Left forelimb (tissue), 1 donor: ENCODE measurements around the gene NFATC1.
A peak's percentile ranks its signal among the peaks of the same experiment; 100 is the strongest.

Experiments used
- DNase-seq: peaks from one replicate; pipeline ENCODE4 v3.0.0-alpha.2; 2018; ENCODE audit warnings: low spot score

Gene NFATC1

GRCh38 chr18:79423211-79424007, 27.7 kb downstream of the NFATC1 start:
- no peak for DNase-seq

- no peak for DNase-seq
Observed at GRCh38 chr18:79424008-79424565, 28.4 kb downstream of the NFATC1 start.

GRCh38 chr18:79424880-79425568, 29.3 kb downstream of the NFATC1 start:
- no peak for DNase-seq

GRCh38 chr18:79425569-79425886, 29.8 kb downstream of the NFATC1 start:
- DNase-seq: no peak

- DNase-seq: no peak
Observed at GRCh38 chr18:79426376-79427300, 30.9 kb downstream of the NFATC1 start.

GRCh38 chr18:79427368-79428225, 31.9 kb downstream of the NFATC1 start:
- no peak for DNase-seq

GRCh38 chr18:79428287-79428686, 32.6 kb downstream of the NFATC1 start:
- DNase-seq: no peak

- DNase-seq: no peak
Observed at GRCh38 chr18:79429381-79429780, 33.7 kb downstream of the NFATC1 start.

- no peak for DNase-seq
Observed at GRCh38 chr18:79429785-79430281, 34.1 kb downstream of the NFATC1 start.

- DNase-seq: no peak
Observed at GRCh38 chr18:79432376-79433120, 36.8 kb downstream of the NFATC1 start.

GRCh38 chr18:79433431-79433830, 37.7 kb downstream of the NFATC1 start:
- no peak for DNase-seq

GRCh38 chr18:79434607-79435401, 39.1 kb downstream of the NFATC1 start:
- DNase-seq: no peak

- DNase-seq: no peak
Observed at GRCh38 chr18:79436556-79437275, 41.0 kb downstream of the NFATC1 start.

GRCh38 chr18:79438089-79438897, 42.6 kb downstream of the NFATC1 start:
- DNase-seq: no peak

- DNase-seq: peak; percentile 82
Observed at GRCh38 chr18:79438898-79439627, 43.3 kb downstream of the NFATC1 start.

GRCh38 chr18:79439628-79440023, 43.9 kb downstream of the NFATC1 start:
- no peak for DNase-seq
